Activated effector memory CD4-positive, alpha-beta T cell treated with anti-CD3 and anti-CD28 coated beads, Interleukin-2, amount 50 U/mL, for 16 hours (primary cell): ENCODE results near the gene CREBL2.
A peak's percentile ranks its signal among the peaks of the same experiment; 100 is the strongest.
"Not testable (repeated sequence)": the region's sequence is repeated elsewhere in the genome, so short reads cannot be mapped to it uniquely, and the experiment has no call there.

Experiments
- DNase-seq: peaks from one replicate; pipeline ENCODE4 v3.0.0-alpha.2; 2020

The CREBL2 gene

DNA sequence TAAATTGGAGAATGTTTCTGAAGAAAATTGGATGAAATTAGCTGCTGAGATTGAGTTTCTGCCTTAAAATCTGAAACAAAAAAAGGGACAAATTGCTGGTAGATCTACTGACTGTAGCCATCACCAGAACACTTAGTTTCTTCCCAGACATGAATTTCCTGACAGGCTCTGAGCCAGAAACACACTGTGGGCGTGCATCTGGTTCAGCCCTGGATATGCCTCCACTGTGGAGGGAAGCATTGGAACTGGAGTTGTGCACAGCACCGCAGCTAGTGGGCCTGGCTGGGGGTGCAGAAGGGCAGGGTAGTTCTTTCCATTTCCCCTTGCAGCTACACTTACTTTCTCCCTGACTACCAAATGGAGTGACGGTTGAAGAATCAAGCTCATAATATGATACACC lies 31.2 kb downstream of the CREBL2 start:
- no peak for DNase-seq

DNA sequence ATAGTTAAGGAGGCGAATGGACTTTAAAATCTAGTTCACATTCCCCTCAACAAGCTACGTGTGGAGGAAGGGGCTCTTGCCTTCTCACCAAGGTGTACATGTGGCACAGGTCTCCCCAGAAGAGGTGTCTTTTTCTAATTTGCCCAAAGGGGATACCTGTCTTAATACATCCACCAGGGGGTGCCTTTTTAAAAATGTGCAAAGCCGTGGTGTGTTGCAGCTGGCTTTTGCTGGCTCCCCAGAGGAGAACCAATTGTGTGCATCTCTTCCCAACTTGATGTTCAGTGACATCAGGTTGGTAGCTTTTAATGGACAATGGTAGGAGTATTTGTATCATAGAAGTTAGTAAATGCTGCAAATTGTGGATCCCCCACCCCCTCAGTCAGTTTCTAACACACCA lies 33.8 kb downstream of the CREBL2 start:
- peak; percentile 71 for DNase-seq

DNA sequence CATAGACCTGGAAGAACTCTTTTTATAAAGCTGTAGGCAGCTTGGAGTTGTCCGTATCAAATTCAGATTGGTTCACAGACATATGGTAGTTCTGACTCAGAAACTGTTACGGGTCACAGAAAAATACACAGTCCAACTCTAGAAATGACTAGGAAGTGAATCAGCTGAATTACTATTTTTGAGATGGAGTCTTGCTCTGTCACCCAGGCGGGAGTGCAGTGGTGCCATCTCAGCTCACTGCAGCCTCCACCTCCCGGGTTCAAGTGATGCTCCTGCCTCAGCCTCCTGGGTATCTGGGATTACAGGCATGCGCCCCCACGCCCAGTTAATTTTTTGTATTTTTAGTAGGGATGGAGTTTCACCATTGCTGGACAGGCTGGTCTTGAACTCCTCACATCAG lies 34.3 kb downstream of the CREBL2 start:
- DNase-seq: not testable (repeated sequence)

DNA sequence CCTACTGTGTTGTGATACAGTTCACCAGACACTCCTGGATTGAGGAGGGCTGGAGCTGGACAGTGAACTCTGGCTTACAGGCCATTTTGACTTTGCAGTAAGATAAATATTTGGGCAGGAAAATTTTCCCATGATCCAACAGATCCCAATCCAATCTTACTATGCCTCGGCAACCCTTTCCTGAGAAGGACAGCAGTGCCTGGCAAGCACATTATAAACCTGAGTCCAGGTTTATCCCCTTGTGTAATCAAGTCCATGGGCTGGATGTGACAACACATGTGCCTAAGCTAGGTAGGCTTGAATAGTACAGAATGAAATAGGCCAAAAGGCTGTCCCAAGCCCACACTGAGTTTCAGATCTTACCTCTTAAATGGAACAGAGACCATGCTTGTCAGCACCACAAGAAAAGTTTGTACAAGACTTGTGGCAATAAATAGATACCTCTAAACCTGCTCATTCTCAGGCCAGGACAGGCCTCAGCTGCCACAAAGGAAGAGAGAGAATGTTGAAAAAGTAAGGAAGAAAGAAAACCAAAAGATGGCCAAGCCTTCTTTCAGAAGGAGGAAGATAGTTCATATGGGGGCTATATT lies 34.9 kb downstream of the CREBL2 start:
- DNase-seq: no peak

DNA sequence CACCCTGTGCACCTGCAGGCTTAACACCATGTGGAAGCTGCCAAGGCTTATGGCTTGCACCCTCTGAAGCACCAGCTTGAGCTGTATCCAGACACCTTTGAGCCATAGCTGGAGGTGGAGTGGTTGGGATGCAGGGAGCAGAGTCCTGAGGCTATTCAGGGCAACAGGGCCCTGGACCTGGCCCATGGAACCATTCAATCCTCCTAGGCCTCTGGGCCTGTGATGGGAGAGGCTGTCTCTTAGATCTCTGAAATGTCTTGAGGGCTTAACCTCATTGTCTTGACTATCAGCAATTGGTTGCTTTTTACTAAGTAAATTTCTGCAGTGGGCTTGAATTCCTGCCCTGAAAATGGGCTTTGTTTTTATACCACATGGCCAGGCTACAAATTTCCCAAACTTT lies 36.6 kb downstream of the CREBL2 start:
- no peak for DNase-seq

DNA sequence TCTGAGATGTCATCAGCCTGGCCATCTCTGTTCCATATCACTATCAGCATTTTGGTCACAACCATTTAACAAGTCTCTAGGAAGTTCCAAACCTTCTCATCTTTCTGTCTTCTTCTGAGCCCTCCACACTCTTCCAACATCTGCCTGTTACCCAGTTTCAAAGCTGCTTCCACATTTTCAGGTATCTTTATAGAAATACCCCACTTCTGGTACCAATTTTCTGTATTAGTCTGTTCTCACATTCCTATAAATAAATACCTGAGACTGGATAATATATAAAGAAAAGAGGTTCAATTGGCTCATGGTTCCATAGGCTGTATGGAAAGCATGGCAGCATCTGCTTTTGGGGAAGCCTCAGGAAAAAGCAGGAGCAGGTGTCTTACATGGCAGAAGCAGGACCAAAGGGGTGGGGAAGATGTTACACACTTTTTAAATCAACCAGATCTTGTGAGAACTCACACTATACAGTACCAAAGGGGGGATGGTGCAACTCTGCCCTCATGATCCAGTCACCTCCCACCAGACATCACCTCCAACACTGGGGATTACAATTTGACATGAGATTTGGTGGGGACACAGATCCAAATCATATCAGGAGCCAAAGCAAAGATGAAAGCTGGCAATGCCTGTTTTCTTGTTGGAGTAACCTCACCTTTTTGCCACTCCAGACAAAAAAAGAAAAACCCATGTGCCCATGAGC lies 37.4 kb downstream of the CREBL2 start:
- no peak for DNase-seq

DNA sequence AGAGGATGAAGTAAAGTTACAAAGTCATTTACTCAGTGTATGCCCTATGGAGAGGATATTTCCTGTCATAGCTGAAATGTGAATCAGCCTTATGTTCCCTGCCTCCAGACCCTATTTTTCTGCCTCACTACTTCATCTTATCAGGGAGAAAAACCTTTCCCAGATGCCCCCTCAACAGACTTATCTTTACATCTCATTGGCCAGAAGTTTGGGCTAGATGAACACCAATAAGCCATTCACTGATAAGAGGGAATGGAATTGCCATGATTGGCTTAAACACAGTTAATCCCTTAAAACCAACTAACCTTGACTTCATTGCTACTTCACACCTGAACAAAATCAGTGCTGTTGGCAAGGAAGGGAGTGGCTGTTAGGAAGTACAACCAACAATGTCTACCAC lies 40.1 kb downstream of the CREBL2 start:
- no peak for DNase-seq

DNA sequence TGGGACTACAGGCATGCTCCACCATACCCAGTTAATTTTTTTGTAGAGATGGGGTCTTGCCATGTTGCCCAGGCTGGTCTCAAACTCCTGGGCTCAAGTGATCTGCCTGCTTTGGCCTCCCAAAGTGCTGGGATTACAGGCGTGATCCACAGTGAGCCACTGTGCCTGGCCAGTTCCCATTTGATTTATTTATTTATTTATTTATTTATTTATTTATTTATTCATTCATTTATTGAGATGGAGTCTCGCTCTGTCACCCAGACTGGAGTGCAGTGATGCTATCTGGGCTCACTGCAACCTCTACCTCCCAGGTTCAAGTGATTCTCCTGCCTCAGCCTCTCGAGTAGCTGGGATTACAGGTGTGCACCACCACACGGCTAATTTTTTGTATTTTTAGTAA lies 41.0 kb downstream of the CREBL2 start:
- not testable (repeated sequence) for DNase-seq

DNA sequence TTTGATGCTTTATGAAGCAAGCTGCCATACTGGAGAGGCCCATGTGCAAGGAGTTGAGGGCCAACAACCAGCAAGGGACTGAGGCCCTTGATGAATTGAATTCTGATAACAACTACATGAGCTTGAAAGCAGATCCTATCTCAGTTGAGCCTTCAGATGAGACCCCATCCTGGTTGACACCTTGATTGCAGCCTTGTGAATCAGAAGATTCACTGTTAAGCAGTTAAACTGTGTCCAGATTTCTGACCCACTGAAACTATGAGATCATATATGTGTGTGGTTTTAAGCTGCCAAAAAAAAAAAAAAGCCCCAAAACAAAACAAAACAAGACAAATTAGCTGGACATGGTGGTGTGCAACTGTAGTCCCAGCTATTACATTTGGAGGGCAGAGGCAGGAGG lies 42.2 kb downstream of the CREBL2 start:
- DNase-seq: no peak

DNA sequence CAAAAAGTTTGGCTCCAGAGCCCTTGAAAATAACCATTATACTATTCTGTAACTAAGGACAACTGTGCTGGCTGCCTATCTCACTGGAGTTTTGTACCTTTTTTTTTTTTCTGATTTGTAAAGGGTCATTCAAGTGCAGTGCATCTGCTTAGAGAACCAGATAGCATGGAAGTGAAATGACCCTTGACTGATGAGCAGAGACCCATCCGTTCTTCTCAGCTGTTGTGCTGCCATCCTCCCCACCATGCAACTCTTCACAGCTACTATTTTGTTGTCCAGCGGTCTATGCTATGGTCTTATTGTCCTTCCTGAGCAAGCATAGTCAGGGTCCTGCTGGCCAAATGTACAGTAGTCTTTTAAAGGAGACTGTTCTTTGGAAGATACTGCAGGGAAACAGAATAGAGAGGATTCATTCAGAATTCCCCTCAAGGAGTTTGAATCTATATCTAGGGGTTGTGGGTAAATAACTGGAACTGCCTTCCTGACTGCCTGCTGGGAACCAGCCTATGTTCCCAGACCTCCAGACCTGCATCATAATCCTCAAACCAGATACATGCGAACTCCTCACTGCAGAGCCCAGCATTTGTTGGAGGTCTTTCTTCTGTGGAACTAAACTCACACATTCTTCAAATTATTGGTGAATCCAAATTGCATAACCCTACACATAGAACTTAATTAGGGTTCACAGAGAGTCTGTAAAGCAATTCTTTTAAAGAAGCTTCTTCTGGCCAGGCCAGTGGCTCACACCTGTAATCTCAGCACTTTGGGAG lies 43.2 kb downstream of the CREBL2 start:
- no peak for DNase-seq

DNA sequence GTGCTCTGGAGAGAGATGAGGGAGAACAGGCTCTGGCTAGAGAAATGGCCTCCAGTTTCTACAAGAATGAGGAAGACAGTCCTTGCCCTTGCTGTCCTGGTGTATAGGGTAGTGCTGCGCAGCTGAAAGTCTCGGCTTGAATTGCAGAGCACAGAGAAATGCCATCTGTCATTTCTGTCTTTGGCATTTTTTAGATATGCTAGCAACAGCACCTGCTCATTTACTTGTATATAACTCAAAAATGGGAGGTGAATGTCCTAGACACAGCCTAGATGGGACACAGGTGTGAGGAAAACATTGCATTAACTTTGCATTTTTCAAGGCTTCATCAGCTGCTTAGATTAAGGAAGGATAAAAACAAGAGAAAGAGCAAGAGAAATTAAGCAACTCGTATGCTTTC lies 48.5 kb downstream of the CREBL2 start:
- no peak for DNase-seq

DNA sequence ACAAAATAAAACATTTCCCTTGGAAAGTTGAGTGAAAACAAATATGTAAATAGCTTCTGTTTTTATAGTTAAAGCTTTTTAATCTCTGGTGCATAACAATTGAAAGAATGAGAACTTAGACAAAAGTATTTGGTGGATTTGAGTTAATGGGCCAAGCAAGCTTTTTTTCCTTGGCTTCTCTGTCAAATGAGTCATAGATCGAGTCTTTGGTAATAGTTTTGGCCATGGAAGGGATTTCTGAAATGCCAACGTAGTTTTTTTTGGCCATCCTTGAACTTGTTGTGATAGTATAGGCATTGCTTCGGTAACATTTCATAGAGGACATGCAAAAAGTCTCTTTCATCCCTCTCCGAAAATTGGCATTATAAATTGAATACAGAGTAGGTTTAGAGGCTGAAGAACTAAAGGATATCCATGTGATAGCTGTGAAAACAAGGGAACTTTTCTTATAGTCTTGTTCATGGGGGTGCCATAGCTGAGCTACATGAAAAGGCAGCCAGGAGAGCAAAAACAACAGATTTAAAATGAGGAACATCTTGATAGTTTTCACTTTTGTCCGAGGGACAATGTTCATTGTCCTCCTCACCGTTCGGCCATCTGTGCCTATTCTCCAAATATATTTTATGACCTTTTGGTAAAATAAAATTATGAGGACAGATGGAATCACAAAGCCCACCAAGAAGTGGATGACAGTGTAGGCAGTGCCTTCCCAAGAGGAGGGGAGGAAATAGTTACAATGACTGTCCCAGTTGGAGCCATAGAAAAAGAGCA lies 49.6 kb downstream of the CREBL2 start:
- DNase-seq: no peak

DNA sequence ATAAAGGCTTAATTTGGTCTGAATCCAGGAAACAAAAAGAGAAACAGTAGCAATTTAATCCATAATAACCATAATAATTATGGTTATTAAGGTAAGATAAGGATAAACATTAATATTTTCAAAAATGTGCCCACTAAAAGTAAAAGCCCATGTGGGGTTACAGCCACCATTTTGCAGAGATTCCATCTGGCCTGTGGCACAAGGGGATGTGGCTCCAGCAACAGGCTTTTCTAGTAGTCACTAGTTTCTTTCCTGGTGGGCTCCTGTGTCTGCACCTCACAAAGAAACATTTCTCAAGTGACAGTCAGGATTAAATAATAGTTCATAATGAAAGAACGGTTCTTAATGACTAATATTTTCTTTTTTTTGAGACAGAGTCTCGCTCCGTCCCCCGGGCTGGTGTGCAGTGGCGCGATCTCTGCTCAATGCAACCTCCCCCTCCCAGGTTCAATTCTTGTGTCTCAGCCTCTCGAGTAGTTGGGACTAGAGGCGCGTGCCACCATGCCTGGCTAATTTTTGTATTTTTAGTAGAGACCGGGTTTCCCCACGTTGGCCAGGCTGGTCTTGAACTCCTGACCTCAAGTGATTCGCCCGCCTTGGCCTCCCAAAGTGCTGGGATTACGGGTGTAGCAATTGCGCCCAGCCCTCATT lies 52.1 kb downstream of the CREBL2 start:
- no peak for DNase-seq

DNA sequence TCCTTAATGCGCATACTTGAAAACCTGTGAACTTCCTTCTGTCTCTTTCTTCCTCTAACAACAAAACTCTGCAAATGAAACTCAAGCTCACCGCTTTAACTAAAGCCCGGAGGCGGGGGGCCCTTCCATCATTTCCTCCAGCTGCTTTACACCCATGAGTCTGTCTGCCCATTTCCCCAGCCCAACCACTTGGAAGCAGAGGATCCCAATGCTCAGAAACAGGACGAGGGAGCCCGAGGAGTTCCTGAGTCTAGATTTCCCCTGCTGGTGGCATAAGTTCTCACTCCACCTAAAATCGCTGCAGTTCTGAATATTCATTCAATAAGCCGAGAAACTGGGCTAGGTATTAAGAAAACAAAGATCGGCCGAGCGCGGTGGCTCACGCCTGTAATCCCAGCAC lies 53.5 kb downstream of the CREBL2 start:
- DNase-seq: no peak

DNA sequence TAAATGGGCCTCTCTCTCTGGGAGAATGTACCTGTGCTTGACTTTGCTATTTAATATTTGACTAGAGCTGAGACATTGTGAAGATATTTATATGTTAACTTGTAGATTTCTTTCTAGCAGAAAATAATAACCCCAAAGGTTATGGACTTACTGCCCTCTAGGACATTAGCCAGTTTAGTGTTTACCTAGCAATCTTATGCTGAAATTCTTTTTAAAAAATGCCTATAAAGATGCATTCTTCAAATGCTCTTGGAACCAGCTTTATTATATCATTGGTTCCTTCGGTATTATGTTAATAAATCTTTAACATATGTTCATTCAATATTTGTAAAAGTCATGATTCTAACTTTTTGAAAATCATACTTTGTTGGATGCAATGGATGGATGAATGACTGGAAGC lies 56.3 kb downstream of the CREBL2 start:
- DNase-seq: no peak

DNA sequence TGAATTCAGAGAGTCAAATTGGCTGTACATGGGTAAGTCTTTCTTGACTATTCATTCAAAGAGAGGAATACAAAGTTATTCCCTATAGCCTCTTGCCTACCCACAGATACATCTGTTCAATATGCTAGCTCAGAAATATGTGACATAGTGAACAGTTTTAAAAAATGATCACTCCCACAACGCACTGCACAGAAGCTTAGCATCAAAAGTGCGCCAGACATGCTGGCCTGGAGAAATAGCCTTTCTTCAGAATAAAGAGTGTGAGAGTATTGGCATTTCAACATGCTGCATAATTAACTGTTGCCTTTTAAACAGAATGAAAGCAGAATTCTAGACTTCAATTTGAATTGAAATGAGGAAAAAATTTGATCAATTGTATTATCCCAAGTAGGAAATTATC lies 57.3 kb downstream of the CREBL2 start:
- DNase-seq: no peak

DNA sequence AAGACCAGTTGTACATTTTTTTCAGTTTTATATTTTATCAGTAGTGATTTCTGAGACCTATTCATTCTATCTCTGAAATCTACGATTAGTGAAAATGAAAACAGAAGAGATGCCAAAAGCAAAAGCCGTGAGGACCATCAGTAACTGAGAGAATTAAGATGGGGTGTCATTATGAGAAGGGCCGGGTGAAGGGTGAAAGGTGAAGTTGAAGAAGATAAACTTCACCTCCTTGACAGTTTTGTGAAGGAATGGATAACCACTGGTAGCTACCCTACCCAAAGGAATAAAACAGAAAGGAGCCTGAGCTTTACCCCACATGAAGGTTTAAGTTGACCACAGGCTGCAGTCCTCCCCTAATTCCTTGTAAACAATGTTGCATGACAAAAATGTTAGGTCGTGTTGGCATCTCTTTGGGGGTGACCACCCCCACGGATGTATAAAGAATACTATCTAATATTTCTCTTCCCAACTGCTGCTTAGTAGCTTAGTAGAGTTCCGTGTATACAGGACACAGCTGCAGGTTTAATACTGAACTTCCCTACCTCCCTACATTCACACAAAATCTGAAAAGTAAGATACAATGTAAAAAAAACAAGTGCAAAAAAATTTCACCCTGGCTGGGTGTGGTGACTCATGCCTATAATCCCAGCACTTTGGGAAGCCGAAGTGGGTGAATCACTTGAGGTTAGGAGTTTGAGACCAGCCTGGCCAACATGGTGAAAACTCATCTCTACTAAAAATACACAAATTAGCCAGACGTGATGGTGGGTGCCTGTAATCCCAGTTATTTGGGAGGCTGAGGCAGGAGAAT lies 60.4 kb downstream of the CREBL2 start:
- no peak for DNase-seq

DNA sequence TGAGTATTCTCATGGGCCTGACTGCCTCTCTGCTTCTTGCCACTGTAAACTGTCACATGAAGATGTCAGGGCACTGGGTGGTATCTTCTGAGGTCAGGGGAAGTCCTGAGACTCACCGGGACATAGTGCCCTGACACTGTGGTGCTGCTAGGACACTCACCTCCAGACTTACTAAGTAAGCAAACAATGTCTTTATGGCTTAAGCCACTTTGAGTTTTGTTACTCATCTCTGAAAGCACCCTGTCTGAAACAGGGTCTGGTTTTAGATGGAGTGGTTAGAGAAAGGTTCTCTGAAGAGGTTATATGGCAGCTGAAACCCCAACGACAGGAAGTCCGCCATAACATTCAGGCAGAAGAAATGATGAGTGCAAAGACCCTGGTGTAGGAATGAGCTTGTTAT lies 61.6 kb downstream of the CREBL2 start:
- DNase-seq: no peak

DNA sequence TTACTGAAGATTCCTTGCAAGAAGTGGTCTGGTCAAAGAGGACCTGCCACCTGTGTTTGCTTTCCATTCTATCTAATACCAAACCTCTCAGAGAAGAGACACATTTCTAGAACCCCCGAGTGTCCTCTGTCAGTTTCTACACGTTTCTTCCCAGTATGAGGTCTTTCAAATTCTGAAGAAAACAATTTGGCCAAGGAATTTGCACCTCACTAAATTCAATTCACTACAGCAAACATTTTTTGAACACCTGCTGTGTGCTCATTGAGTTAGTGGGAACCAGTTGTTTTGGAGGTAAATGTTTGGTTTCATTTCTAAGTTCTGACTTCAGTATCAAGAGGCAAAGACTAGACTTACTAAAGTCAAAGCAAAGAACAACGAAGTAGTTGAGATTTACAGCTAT lies 64.9 kb downstream of the CREBL2 start:
- DNase-seq: no peak

DNA sequence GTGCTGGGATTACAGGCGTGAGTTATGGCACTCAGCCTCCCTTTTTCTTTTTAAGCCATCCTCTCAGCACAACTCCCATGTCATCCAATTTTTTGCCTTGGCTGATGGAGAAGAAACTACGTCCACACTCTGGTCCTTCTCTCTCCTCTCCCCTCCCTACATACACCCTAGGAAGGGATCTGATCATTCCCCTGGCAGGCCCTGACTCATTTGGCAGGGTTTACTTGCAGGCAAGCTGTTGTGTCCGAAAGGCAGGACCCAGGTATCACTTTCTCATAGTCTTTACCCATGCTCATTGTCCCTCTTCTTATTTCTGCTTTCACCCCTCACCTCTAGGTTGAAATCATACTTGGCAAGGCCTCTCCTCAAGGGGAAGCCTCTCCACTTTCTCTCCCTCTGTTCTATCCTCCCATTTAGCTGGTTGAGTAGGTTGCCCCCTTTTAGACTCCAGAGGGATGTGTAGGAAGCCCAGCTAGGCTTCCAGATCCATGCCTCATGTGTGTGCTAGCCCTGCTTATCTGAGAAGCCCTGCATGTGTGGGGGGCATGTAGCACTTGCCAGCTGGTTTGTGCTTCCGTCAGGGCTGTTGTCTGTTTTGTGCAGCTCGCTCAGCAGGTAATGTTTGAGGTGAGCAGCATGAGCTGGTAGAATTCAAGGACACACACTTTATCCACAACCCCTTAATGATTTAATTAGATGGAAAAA lies 69.5 kb downstream of the CREBL2 start:
- DNase-seq: no peak

DNA sequence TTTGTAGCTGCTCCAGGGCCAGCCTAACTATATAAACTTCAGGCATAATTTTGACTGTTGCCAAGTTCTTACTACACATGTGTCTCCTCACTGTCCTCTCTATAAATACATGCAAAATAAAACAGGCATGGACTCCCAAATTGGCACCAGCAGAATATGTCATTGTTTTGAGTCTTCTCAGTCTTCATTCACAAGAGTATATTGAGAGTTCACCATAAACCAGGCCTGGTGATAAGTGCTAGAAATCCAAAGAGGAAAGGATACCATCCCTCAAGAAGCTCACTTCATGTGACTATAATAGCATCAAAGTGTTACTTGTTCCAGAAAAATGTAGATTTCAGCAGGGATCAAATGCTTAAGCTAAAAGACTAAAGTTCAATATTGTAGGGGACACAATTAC lies 70.6 kb downstream of the CREBL2 start:
- no peak for DNase-seq
